ENCODE measurements around the gene BMP8B. TPM values are rescaled to one million over a fixed set of nuclear protein-coding genes. Genes with fewer than 3 reads are reported as not detected.
"Not testable (repeated sequence)": the region's sequence is repeated elsewhere in the genome, so short reads cannot be mapped to it uniquely, and the experiment has no call there.

BMP8B gene
- total and polyA plus RNA-seq, 4 donors = 0.08 to 0.19 (median 0.18) TPM

DNA sequence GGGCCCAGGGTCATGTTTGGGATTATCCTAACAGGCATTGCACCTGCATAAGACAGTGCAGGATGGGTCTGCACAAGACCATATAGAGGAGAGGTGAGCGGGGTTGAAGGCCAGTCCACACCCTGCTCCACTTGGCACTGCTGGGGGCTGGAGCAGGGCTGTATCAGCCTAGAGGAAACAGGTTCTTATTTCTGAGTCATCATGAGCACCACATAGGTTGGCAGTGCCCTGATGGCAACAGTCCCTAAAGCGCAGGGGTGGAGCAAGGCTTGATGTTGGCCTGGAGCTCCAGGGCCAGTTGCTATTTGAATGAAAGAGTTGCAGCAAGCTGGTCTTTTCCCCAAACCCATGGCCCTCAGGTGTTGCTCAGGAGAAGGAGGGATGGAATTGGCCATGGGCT is 29.8 kb upstream of the BMP8B start:
- no peak overlapping the region for H3K27ac ChIP-seq (ENCODE audit: low read depth in 1 of 2, low read length in 2 of 2)
- DNase-seq (ENCODE audit: low spot score) = no peak
- H3K36me3 ChIP-seq (ENCODE audit: control insufficient read depth in 4 of 4, insufficient read depth in 3 of 4, low read depth in 1 of 4, low read length in 3 of 4) = no peaks in the 10 kb centered on the region
- H3K27me3 ChIP-seq (ENCODE audit: control insufficient read depth in 4 of 4, insufficient read depth in 4 of 4, low read length in 3 of 4) = no peaks in the 10 kb centered on the region
- H3K9me3 ChIP-seq (ENCODE audit: control insufficient read depth in 4 of 4, low read length in 3 of 4) = no peaks in the 10 kb centered on the region
- H3K4me1 ChIP-seq (ENCODE audit: control insufficient read depth in 4 of 4, insufficient read depth in 4 of 4, low read length in 3 of 4) = peaks cover 0 to 4% (median 0%) of the 10 kb centered on the region in 4 donors
- no peak for TF ChIP-seq YY1 (IDR thresholded peaks at IDR 0.05)
- TF ChIP-seq FOXA2 (IDR thresholded peaks at IDR 0.05) = no peak
- no peak for TF ChIP-seq FOXA1 (IDR thresholded peaks at IDR 0.05)
- no peak for TF ChIP-seq HNF4A (conservative IDR thresholded peaks at IDR 0.05)
- no peak for TF ChIP-seq EGR1 (IDR thresholded peaks at IDR 0.05; ENCODE audit: low read depth in 2 of 2)
- no peak for TF ChIP-seq NR2F2 (IDR thresholded peaks at IDR 0.05)
- no peak for TF ChIP-seq RAD21 (IDR thresholded peaks at IDR 0.05)
- no peak for TF ChIP-seq REST (IDR thresholded peaks at IDR 0.05)
- no peak for TF ChIP-seq RXRA (IDR thresholded peaks at IDR 0.05)
- TF ChIP-seq, protein P1, sequence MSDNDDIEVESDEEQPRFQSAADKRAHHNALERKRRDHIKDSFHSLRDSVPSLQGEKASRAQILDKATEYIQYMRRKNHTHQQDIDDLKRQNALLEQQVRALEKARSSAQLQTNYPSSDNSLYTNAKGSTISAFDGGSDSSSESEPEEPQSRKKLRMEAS (IDR thresholded peaks at IDR 0.05) = no peak
- no peak for TF ChIP-seq JUND (IDR thresholded peaks at IDR 0.05)
- TF ChIP-seq GABPA (IDR thresholded peaks at IDR 0.05 in 1 of 2, conservative IDR thresholded peaks at IDR 0.05 in 1 of 2) = no peak
- TF ChIP-seq, protein P2, sequence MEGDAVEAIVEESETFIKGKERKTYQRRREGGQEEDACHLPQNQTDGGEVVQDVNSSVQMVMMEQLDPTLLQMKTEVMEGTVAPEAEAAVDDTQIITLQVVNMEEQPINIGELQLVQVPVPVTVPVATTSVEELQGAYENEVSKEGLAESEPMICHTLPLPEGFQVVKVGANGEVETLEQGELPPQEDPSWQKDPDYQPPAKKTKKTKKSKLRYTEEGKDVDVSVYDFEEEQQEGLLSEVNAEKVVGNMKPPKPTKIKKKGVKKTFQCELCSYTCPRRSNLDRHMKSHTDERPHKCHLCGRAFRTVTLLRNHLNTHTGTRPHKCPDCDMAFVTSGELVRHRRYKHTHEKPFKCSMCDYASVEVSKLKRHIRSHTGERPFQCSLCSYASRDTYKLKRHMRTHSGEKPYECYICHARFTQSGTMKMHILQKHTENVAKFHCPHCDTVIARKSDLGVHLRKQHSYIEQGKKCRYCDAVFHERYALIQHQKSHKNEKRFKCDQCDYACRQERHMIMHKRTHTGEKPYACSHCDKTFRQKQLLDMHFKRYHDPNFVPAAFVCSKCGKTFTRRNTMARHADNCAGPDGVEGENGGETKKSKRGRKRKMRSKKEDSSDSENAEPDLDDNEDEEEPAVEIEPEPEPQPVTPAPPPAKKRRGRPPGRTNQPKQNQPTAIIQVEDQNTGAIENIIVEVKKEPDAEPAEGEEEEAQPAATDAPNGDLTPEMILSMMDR (IDR thresholded peaks at IDR 0.05; ENCODE audit: low read depth, low read length, missing input control) = no peak
- TF ChIP-seq ATF3 (IDR thresholded peaks at IDR 0.05) = no peak
- no peak for TF ChIP-seq TAF1 (conservative IDR thresholded peaks at IDR 0.05)
- TF ChIP-seq, protein P3, sequence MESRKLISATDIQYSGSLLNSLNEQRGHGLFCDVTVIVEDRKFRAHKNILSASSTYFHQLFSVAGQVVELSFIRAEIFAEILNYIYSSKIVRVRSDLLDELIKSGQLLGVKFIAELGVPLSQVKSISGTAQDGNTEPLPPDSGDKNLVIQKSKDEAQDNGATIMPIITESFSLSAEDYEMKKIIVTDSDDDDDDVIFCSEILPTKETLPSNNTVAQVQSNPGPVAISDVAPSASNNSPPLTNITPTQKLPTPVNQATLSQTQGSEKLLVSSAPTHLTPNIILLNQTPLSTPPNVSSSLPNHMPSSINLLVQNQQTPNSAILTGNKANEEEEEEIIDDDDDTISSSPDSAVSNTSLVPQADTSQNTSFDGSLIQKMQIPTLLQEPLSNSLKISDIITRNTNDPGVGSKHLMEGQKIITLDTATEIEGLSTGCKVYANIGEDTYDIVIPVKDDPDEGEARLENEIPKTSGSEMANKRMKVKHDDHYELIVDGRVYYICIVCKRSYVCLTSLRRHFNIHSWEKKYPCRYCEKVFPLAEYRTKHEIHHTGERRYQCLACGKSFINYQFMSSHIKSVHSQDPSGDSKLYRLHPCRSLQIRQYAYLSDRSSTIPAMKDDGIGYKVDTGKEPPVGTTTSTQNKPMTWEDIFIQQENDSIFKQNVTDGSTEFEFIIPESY (IDR thresholded peaks at IDR 0.05) = no peak
- no peak for TF ChIP-seq SP1 (IDR thresholded peaks at IDR 0.05)
- TF ChIP-seq HNF4G (IDR thresholded peaks at IDR 0.05) = no peak
- WGBS = 94% methylated on average over 2 of the region's 2 CpGs
- no peak overlapping the region for H3K4me3 ChIP-seq (ENCODE audit: low read depth in 1 of 3, low read length in 3 of 3)
- no peak overlapping the region for H3K9ac ChIP-seq (ENCODE audit: low read depth in 1 of 2, low read length in 2 of 2)

DNA sequence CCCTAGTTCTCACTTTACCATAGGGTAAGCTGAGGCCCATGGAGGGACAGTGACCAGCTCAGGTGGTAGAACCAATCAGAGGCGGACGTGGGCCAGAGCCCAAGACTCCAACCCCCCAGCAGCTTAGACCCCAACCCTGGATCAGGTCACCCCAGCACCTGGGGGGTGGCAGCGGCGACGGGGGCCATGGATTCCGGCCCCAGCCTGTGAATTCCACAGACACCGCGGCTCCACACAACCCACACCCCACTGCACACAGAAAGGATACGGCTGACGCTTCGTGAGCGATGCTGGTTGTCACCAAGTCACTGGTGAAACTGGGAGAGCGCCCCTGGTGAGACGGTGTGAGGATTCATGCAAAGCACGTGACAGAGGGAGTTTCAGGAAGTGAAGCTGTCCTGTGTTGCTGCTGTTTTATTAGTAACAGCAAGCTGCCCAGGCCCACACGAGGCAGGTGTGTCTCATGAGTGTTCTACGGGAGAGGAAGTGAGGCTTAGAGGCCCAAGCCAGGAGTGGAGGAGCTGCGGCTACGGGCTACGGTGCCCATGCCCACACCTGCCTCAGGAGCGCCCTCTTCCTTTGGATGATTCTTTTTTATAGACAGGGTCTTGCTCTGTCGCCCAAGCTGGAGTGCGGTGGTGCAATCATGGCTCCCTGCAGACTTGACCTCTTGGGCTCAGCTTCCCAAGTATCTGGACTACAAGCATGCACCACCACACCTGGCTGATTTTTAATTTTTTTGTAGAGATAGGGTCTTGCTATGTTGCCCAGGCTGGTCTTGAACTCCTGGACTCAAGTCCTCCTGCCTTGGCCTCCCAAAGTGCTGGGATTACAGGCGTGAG is 28.6 kb upstream of the BMP8B start:
- H3K27ac ChIP-seq (ENCODE audit: low read depth in 1 of 2, low read length in 2 of 2); H3K9me3 ChIP-seq (ENCODE audit: control insufficient read depth in 4 of 4, low read length in 3 of 4); H3K4me3 ChIP-seq (ENCODE audit: low read depth in 1 of 3, low read length in 3 of 3); H3K27me3 ChIP-seq (ENCODE audit: control insufficient read depth in 4 of 4, insufficient read depth in 4 of 4, low read length in 3 of 4); H3K4me1 ChIP-seq (ENCODE audit: control insufficient read depth in 4 of 4, insufficient read depth in 4 of 4, low read length in 3 of 4); H3K36me3 ChIP-seq (ENCODE audit: control insufficient read depth in 4 of 4, insufficient read depth in 3 of 4, low read depth in 1 of 4, low read length in 3 of 4); DNase-seq (ENCODE audit: low spot score); H3K9ac ChIP-seq (ENCODE audit: low read depth in 1 of 2, low read length in 2 of 2): not testable (repeated sequence)
- WGBS = 67% methylated on average over 18 of the region's 24 CpGs

All from liver (tissue), 9 donors.